GM12878 (cell line): Measurements from ENCODE around the gene CAMTA1. TPM values are rescaled to one million over a fixed set of nuclear protein-coding genes. Genes with fewer than 3 reads are reported as not detected.

Experiments
- ATAC-seq: fragments of 200-7000 bp; cut with Tn5 transposase; 3 replicates; pipeline ENCODE4 v1.9.1; 2020; ENCODE audit warnings: mild to moderate bottlenecking, moderate library complexity
- BruUV-seq: library from RNA; stranded (reverse); fragments of 400-500 nt; replicated peaks from 2 replicates; lab custom pipeline; 2021; lab: Mats Ljungman, UMichigan
- CTCF ChIA-PET: fragments of 300-600 bp; sonication (Branson Sonifier 250); formaldehyde crosslinking; extraction: SDS; loops from one replicate; lab custom pipeline; 2021; ENCODE audit warnings: inconsistent platforms; lab: Yijun Ruan, JAX
- POLR2A ChIA-PET: fragments of 350-600 bp; formaldehyde crosslinking; extraction: SDS; loops from one replicate; lab custom pipeline; 2021; ENCODE audit warnings: inconsistent platforms; lab: Charles Lee
- RAD21 ChIA-PET: fragments of 300-600 bp; sonication (Branson Sonifier 250); formaldehyde crosslinking; loops from one replicate; lab custom pipeline; 2023; ENCODE audit warnings: antibody characterized with exemption; ENCODE audit not compliant: unreplicated experiment; lab: Charles Lee
- SMC1A ChIA-PET: fragments of 300-600 bp; sonication (Branson Sonifier 250); formaldehyde crosslinking; loops from one replicate; lab custom pipeline; 2023; ENCODE audit not compliant: unreplicated experiment, uncharacterized antibody; lab: Charles Lee
- DNase-seq: peaks from one replicate; pipeline ENCODE4 v3.0.0-alpha.2; 2011; ENCODE audit warnings: low read depth, low spot score
- FAIRE-seq: peaks from 3 replicates; lab custom pipeline; 2011; peaks lifted over from hg19 to GRCh38; lab: Jason Lieb, UNC
- H2AFZ ChIP-seq: 2 replicates; pipeline ENCODE4 v1.6.0; 2011; ENCODE audit warnings: low read depth, low read length, control low read depth; ENCODE audit not compliant: control insufficient read depth
- H3K27ac ChIP-seq: 2 replicates; pipeline ENCODE4 v1.5.1; 2011; ENCODE audit warnings: control low read depth; ENCODE audit not compliant: control insufficient read depth, insufficient read depth
- H3K27me3 ChIP-seq, 2 experiments: replicated peaks in 1 of 2; 2 replicates each; pipeline versions ENCODE4 v1.6.0 to v1.6.1; 2011; ENCODE audit warnings: low read length in 1 of 2; ENCODE audit not compliant: control insufficient read depth in 2 of 2, insufficient read depth in 2 of 2
- H3K36me3 ChIP-seq, 2 experiments: 2 replicates each; pipeline ENCODE4 v1.5.1; 2011; ENCODE audit warnings: low read length in 1 of 2; ENCODE audit not compliant: control insufficient read depth in 2 of 2, insufficient read depth in 2 of 2
- H3K4me1 ChIP-seq: 2 replicates; pipeline ENCODE4 v1.6.1; 2011; ENCODE audit warnings: mild to moderate bottlenecking, low read length, moderate library complexity, mixed read lengths; ENCODE audit not compliant: control insufficient read depth, insufficient read depth
- H3K4me2 ChIP-seq: 2 replicates; pipeline ENCODE4 v1.6.0; 2011; ENCODE audit warnings: control low read depth; ENCODE audit not compliant: control insufficient read depth, insufficient read depth
- H3K4me3 ChIP-seq: fragments of 200-600 bp; sonication (generic); 2 replicates; pipeline ENCODE4 v1.5.1; 2016
- H3K79me2 ChIP-seq: 2 replicates; pipeline ENCODE4 v1.6.0; 2011; ENCODE audit warnings: low read length; ENCODE audit not compliant: control insufficient read depth, insufficient read depth
- H3K9ac ChIP-seq: 2 replicates; pipeline ENCODE4 v1.8.0; 2011; ENCODE audit warnings: low read length, control low read depth, mixed read lengths; ENCODE audit not compliant: control insufficient read depth, insufficient read depth
- H3K9me3 ChIP-seq: replicated peaks from 3 replicates; pipeline ENCODE4 v1.5.1; 2011; ENCODE audit warnings: mild to moderate bottlenecking, low read length; ENCODE audit not compliant: control insufficient read depth, insufficient read depth
- H4K20me1 ChIP-seq: 2 replicates; pipeline ENCODE4 v1.6.0; 2011; ENCODE audit not compliant: control insufficient read depth, insufficient read depth
- CEBPZ ChIP-seq: fragments of 150-350 bp; IDR thresholded peaks from 2 replicates; pipeline ENCODE4 v1.6.1; 2016; ENCODE audit warnings: low read depth, low read length
- E2F4 ChIP-seq: IDR thresholded peaks from 2 replicates; pipeline ENCODE4 v1.6.1; 2012; ENCODE audit warnings: low read depth, low read length, improper control_type of control experiment
- EGR1 ChIP-seq, 2 experiments: IDR thresholded peaks; 1 replicate in 1 of 2; 2 replicates in 1 of 2; pipeline ENCODE4 v1.6.1; 2011 to 2012; ENCODE audit warnings: low read depth in 2 of 2, low read length in 2 of 2, borderline replicate concordance in 1 of 2, mild to moderate bottlenecking in 1 of 2, moderate library complexity in 1 of 2
- ESRRA ChIP-seq: IDR thresholded peaks from 2 replicates; pipeline ENCODE4 v1.6.1; 2012; ENCODE audit warnings: mild to moderate bottlenecking, low read length, improper control_type of control experiment
- HDAC6 ChIP-seq: fragments of 200-600 bp; sonication (generic); IDR thresholded peaks from one replicate; pipeline ENCODE4 v1.8.0; 2017; ENCODE audit warnings: antibody characterized with exemption; ENCODE audit not compliant: unreplicated experiment
- IKZF1 ChIP-seq: fragments of 450-650 bp; conservative IDR thresholded peaks from 2 replicates; pipeline ENCODE4 v1.6.1; 2017; ENCODE audit warnings: antibody characterized with exemption, mild to moderate bottlenecking
- KDM1A ChIP-seq: fragments of 200-600 bp; sonication (generic); IDR thresholded peaks from 2 replicates; pipeline ENCODE4 v1.6.1; 2016; ENCODE audit warnings: borderline replicate concordance
- KLF5 ChIP-seq: fragments of 450-650 bp; IDR thresholded peaks from 2 replicates; pipeline ENCODE4 v1.6.1; 2014; ENCODE audit warnings: mild to moderate bottlenecking; ENCODE audit not compliant: partially characterized antibody
- MEF2A ChIP-seq: IDR thresholded peaks from 2 replicates; pipeline ENCODE4 v1.6.1; 2011; ENCODE audit warnings: low read depth, mild to moderate bottlenecking, low read length, moderate library complexity; ENCODE audit not compliant: insufficient read depth
- MEF2B ChIP-seq: fragments of 450-650 bp; IDR thresholded peaks from 2 replicates; pipeline ENCODE4 v1.6.1; 2018; ENCODE audit warnings: mild to moderate bottlenecking, moderate library complexity; ENCODE audit not compliant: partially characterized antibody, poor library complexity, severe bottlenecking
- NKRF ChIP-seq: fragments of 450-650 bp; conservative IDR thresholded peaks from 2 replicates; pipeline ENCODE4 v1.6.1; 2017; ENCODE audit warnings: mild to moderate bottlenecking, moderate library complexity
- POLR2A ChIP-seq: IDR thresholded peaks from 2 replicates; pipeline ENCODE4 v1.6.1; 2011; ENCODE audit warnings: low read depth, mild to moderate bottlenecking, low read length
- SREBF1 ChIP-seq: IDR thresholded peaks from 2 replicates; pipeline ENCODE4 v1.6.1; 2012; ENCODE audit warnings: mild to moderate bottlenecking, low read length
- STAT1 ChIP-seq: fragments of 450-650 bp; conservative IDR thresholded peaks from 2 replicates; pipeline ENCODE4 v1.6.1; 2014; ENCODE audit warnings: antibody characterized with exemption, mild to moderate bottlenecking
- STAT3 ChIP-seq: IDR thresholded peaks from 2 replicates; pipeline ENCODE4 v1.6.1; 2011; ENCODE audit warnings: low read depth, low read length, improper control_type of control experiment
- TAF1 ChIP-seq: IDR thresholded peaks from 2 replicates; pipeline ENCODE4 v1.6.1; 2011; ENCODE audit warnings: mild to moderate bottlenecking, low read depth, low read length, borderline replicate concordance
- YBX1 ChIP-seq: fragments of 450-650 bp; IDR thresholded peaks from 2 replicates; pipeline ENCODE4 v1.6.1; 2016; ENCODE audit warnings: antibody characterized with exemption
- ZNF622 ChIP-seq: fragments of 450-650 bp; IDR thresholded peaks from 2 replicates; pipeline ENCODE4 v1.6.1; 2017; ENCODE audit warnings: mild to moderate bottlenecking, inconsistent platforms
- WGBS: methylation state at CpG from one replicate; pipeline ENCODE4 v1.1.6; 2016; ENCODE audit warnings: low lambda C conversion rate; ENCODE audit not compliant: insufficient replicate concordance, insufficient coverage; ENCODE audit errors: missing lambda C conversion rate; 5-methylcytosine and 5-hydroxymethylcytosine counted together
- in situ Hi-C: fragments of 300-500 bp; cut with MboI; formaldehyde crosslinking; loops from 9 replicates; pipeline ENCODE4 v1.14.3; 2018; ENCODE audit warnings: mixed read lengths
- intact Hi-C: fragments of 100-400 bp; cut with micrococcal nuclease; formaldehyde crosslinking; loops from one replicate; pipeline ENCODE4 v1.14.2; 2022; ENCODE audit not compliant: unreplicated experiment
- polyA plus RNA-seq, 11 experiments: library from polyadenylated mRNA; depleted of rRNA in 4 of 11; unstranded in 6 of 11; stranded (reverse) in 5 of 11; fragments of >200 nt; fragmentation: Nextera tagmentation in 4 of 11; fragmentation: Illumina TruSeq in 1 of 11; extraction: Ambion mirVana in 4 of 11; extraction: Trizol in 1 of 11; gene quantifications; 1 replicate in 1 of 11; 2 replicates in 10 of 11; pipeline versions ENCODE4 v1.2.1 to v1.2.3, GENCODE V29; 2011 to 2016; ENCODE audit warnings: inconsistent platforms in 2 of 11, missing spikeins in 2 of 11, low read depth in 1 of 11
- total RNA-seq, 4 experiments: library from RNA; depleted of rRNA in 3 of 4; stranded (reverse); fragments of >200 nt in 3 of 4; fragmentation: Illumina TruSeq in 1 of 4; extraction: Trizol in 1 of 4; gene quantifications; 2 replicates each; pipeline versions ENCODE4 v1.2.1 to v1.2.3, GENCODE V29; 2013 to 2021

Gene CAMTA1
- total and polyA plus RNA-seq, 10 of the 15 experiments (the other 5 are each of a cell fraction or from before 2014, with no cell fraction given): 37.7 to 148 (median 76.4) TPM

- TF ChIP-seq CEBPZ (no peak), TAF1 (no peak), MEF2B (no peak), IKZF1 (no peak), STAT1 (no peak), YBX1 (no peak), EGR1 (IDR thresholded peaks at IDR 0.05; ENCODE audit: borderline replicate concordance in 1 of 2, low read depth in 2 of 2, low read length in 2 of 2) (no peak), ESRRA (no peak)
These were observed 393.5 kb downstream of the CAMTA1 start (continued) for GRCh38 chr1:7178741-7179140.

GRCh38 chr1:7185721-7186120 is 400.5 kb downstream of the CAMTA1 start:
- ATAC-seq (no peak), DNase-seq (no peak), FAIRE-seq (no peak)
- Histone ChIP-seq H3K9me3 (no peaks in the 10 kb centered on the region), H3K9ac (no peak overlapping the region), H3K27me3 (no peaks in the 10 kb centered on the region), H3K4me3 (no peak overlapping the region), H3K4me2 (no peak overlapping the region), H3K4me1 (no peaks in the 10 kb centered on the region), H2AFZ (no peak overlapping the region), H4K20me1 (no peaks in the 10 kb centered on the region), H3K27ac (no peak overlapping the region), H3K79me2 (no peaks in the 10 kb centered on the region), H3K36me3 (no peaks in the 10 kb centered on the region)
- SMC1A ChIA-PET: no interaction called here
- no peak for TF ChIP-seq NKRF
- no peak for TF ChIP-seq SREBF1
- no peak for TF ChIP-seq STAT3
- TF ChIP-seq KLF5: no peak
- no peak for TF ChIP-seq KDM1A
- no peak for TF ChIP-seq MEF2A
- no peak for TF ChIP-seq POLR2A
- no peak for TF ChIP-seq HDAC6
- no peak for TF ChIP-seq YBX1
- no peak for TF ChIP-seq ZNF622
- TF ChIP-seq E2F4: no peak
- TF ChIP-seq ESRRA: no peak
- POLR2A ChIA-PET: no interaction called here
- WGBS: 52% methylated on average over 8 of the region's 8 CpGs
- intact Hi-C loops: no loop called here
- BruUV-seq: no TSS peak
- CTCF ChIA-PET: no interaction called here
- in situ Hi-C loops: no loop called here
- RAD21 ChIA-PET: no interaction called here
